Upper lobe of left lung (tissue), 4 donors: ENCODE results near the gene GATD1.

Experiments used
- EP300 ChIP-seq, 4 donors: sonication (generic); formaldehyde crosslinking; IDR thresholded peaks; one replicate each; pipeline ENCODE4 v1.5.1; 2017; ENCODE audit warnings: antibody characterized with exemption in 4 of 4, control low read depth in 2 of 4
- TF ChIP-seq, protein P1 (sequence below), 6 experiments: fragments of 450-650 bp in 4 of 6; fragments of 200-600 bp in 2 of 6; sonication (generic) in 2 of 6; IDR thresholded peaks; one replicate each; pipeline ENCODE4 v1.5.1; 2016 to 2019; ENCODE audit warnings: antibody characterized with exemption in 6 of 6

GRCh38 chr11:725624-726202 lies 51.6 kb downstream of the GATD1 start:
- TF ChIP-seq, protein P1, sequence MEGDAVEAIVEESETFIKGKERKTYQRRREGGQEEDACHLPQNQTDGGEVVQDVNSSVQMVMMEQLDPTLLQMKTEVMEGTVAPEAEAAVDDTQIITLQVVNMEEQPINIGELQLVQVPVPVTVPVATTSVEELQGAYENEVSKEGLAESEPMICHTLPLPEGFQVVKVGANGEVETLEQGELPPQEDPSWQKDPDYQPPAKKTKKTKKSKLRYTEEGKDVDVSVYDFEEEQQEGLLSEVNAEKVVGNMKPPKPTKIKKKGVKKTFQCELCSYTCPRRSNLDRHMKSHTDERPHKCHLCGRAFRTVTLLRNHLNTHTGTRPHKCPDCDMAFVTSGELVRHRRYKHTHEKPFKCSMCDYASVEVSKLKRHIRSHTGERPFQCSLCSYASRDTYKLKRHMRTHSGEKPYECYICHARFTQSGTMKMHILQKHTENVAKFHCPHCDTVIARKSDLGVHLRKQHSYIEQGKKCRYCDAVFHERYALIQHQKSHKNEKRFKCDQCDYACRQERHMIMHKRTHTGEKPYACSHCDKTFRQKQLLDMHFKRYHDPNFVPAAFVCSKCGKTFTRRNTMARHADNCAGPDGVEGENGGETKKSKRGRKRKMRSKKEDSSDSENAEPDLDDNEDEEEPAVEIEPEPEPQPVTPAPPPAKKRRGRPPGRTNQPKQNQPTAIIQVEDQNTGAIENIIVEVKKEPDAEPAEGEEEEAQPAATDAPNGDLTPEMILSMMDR (IDR thresholded peaks at IDR 0.05): no peak
- no peak for TF ChIP-seq EP300 (IDR thresholded peaks at IDR 0.05)
